GM23338 (cell line): ENCODE measurements around the gene BHLHA15.

Experiments used
- CREB1 ChIP-seq: fragments of 250-450 bp; sonication (Bioruptor Pico); IDR thresholded peaks from 2 replicates; pipeline ENCODE4 v1.5.0; 2020; ENCODE audit warnings: low read depth, mild to moderate bottlenecking, moderate library complexity
- EZH2 ChIP-seq: fragments of 200-600 bp; sonication (generic); IDR thresholded peaks from one replicate; pipeline ENCODE4 v1.8.0; 2017; ENCODE audit warnings: antibody characterized with exemption, mild to moderate bottlenecking, low read depth; ENCODE audit not compliant: unreplicated experiment
- EZH2phosphoT487 ChIP-seq: fragments of 200-600 bp; sonication (generic); IDR thresholded peaks from one replicate; pipeline ENCODE4 v1.8.1; 2018; ENCODE audit warnings: antibody characterized with exemption; ENCODE audit not compliant: unreplicated experiment
- JUNB ChIP-seq: IDR thresholded peaks from one replicate; pipeline ENCODE4 v1.6.1; 2016; ENCODE audit warnings: antibody characterized with exemption; ENCODE audit not compliant: unreplicated experiment
- POLR2AphosphoS5 ChIP-seq: IDR thresholded peaks from 2 replicates; pipeline ENCODE4 v1.6.1; 2016; ENCODE audit warnings: antibody characterized with exemption, low read depth
- TF ChIP-seq, protein P1 (sequence below), 2 experiments: fragments of 200-600 bp in 1 of 2; sonication (generic) in 1 of 2; conservative IDR thresholded peaks; 2 replicates each; pipeline versions ENCODE4 v1.5.1 to v1.6.1; 2016 to 2017; ENCODE audit warnings: antibody characterized with exemption in 2 of 2, low read depth in 2 of 2, mild to moderate bottlenecking in 2 of 2, moderate library complexity in 1 of 2

GRCh38 chr7:98242342-98242741, 31.1 kb downstream of the BHLHA15 start:
- TF ChIP-seq, protein P1, sequence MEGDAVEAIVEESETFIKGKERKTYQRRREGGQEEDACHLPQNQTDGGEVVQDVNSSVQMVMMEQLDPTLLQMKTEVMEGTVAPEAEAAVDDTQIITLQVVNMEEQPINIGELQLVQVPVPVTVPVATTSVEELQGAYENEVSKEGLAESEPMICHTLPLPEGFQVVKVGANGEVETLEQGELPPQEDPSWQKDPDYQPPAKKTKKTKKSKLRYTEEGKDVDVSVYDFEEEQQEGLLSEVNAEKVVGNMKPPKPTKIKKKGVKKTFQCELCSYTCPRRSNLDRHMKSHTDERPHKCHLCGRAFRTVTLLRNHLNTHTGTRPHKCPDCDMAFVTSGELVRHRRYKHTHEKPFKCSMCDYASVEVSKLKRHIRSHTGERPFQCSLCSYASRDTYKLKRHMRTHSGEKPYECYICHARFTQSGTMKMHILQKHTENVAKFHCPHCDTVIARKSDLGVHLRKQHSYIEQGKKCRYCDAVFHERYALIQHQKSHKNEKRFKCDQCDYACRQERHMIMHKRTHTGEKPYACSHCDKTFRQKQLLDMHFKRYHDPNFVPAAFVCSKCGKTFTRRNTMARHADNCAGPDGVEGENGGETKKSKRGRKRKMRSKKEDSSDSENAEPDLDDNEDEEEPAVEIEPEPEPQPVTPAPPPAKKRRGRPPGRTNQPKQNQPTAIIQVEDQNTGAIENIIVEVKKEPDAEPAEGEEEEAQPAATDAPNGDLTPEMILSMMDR (conservative IDR thresholded peaks at IDR 0.05; ENCODE audit: low read depth in 2 of 2) = no peak
- TF ChIP-seq POLR2AphosphoS5 = no peak
- no peak for TF ChIP-seq EZH2
- no peak for TF ChIP-seq CREB1 (CRISPR knock-in tag)
- TF ChIP-seq EZH2phosphoT487 = no peak
- no peak for TF ChIP-seq JUNB
